Spleen (tissue), 11 donors: Measurements from ENCODE around the gene SORD. TPM values are rescaled to one million over a fixed set of nuclear protein-coding genes. Genes with fewer than 3 reads are reported as not detected.
"Not testable (repeated sequence)": the region's sequence is repeated elsewhere in the genome, so short reads cannot be mapped to it uniquely, and the experiment has no call there.

Experiments
- DNase-seq: peaks from one replicate; pipeline ENCODE4 v3.0.0-alpha.2; 2020
- H3K27ac ChIP-seq, 8 donors: fragments of 200-600 bp; sonication (generic) in 7 of 8; 1 replicate in 4 of 8; 2 replicates in 4 of 8; pipeline versions ENCODE4 v1.5.0 to v1.8.0; 2016 to 2021; ENCODE audit warnings: inconsistent platforms in 4 of 8, mild to moderate bottlenecking in 4 of 8, moderate library complexity in 1 of 8
- H3K27me3 ChIP-seq, 7 donors: fragments of 200-600 bp; sonication (generic) in 6 of 7; replicated peaks in 1 of 7; 1 replicate in 4 of 7; 2 replicates in 3 of 7; pipeline versions ENCODE4 v1.5.0 to v1.8.0; 2016 to 2021; ENCODE audit warnings: inconsistent platforms in 3 of 7, mild to moderate bottlenecking in 1 of 7
- H3K36me3 ChIP-seq, 6 donors: fragments of 200-600 bp; sonication (generic) in 5 of 6; 1 replicate in 4 of 6; 2 replicates in 2 of 6; pipeline versions ENCODE4 v1.5.0 to v1.8.0; 2016 to 2021; ENCODE audit warnings: inconsistent platforms in 2 of 6
- H3K4me1 ChIP-seq, 6 donors: fragments of 200-600 bp; sonication (generic) in 5 of 6; 1 replicate in 3 of 6; 2 replicates in 3 of 6; pipeline versions ENCODE4 v1.5.0 to v1.8.0; 2016 to 2021; ENCODE audit warnings: inconsistent platforms in 3 of 6
- H3K4me3 ChIP-seq, 8 donors: fragments of 200-600 bp; sonication (generic) in 7 of 8; 1 replicate in 4 of 8; 2 replicates in 4 of 8; pipeline versions ENCODE4 v1.5.0 to v1.8.0; 2016 to 2021; ENCODE audit warnings: inconsistent platforms in 4 of 8, mild to moderate bottlenecking in 4 of 8, moderate library complexity in 2 of 8
- H3K9me3 ChIP-seq, 8 donors: fragments of 200-600 bp; sonication (generic) in 7 of 8; 1 replicate in 4 of 8; 2 replicates in 4 of 8; pipeline versions ENCODE4 v1.5.0 to v1.8.0; 2016 to 2021; ENCODE audit warnings: inconsistent platforms in 4 of 8
- CTCF ChIP-seq, 11 experiments: fragments of 200-600 bp in 7 of 11; fragments of 450-650 bp in 4 of 11; sonication (generic) in 4 of 11; IDR thresholded peaks in 8 of 11; conservative IDR thresholded peaks in 3 of 11; 1 replicate in 7 of 11; 2 replicates in 4 of 11; pipeline versions ENCODE4 v1.4.0 to v1.8.0; 2016 to 2021; ENCODE audit warnings: antibody characterized with exemption in 11 of 11, inconsistent platforms in 4 of 11, mild to moderate bottlenecking in 1 of 11
- POLR2A ChIP-seq, 3 donors: fragments of 450-650 bp; IDR thresholded peaks; one replicate each; pipeline ENCODE4 v1.5.1; 2017; ENCODE audit warnings: antibody characterized with exemption in 3 of 3, mild to moderate bottlenecking in 1 of 3
- POLR2AphosphoS5 ChIP-seq, 3 donors: sonication (generic); formaldehyde crosslinking; IDR thresholded peaks; one replicate each; pipeline ENCODE4 v1.5.1; 2017; ENCODE audit warnings: antibody characterized with exemption in 3 of 3
- WGBS, 5 donors: extraction: QIAGEN DNeasy Blood & Tissue Kit in 3 of 5; methylation state at CpG; one replicate each; pipeline versions ENCODE4 v1.1.5 to v1.1.7; 2013 to 2018; 5-methylcytosine and 5-hydroxymethylcytosine counted together
- intact Hi-C: fragments of 100-400 bp; cut with DNase I; formaldehyde crosslinking; loops from one replicate; pipeline ENCODE4 v1.15.0; 2023; ENCODE audit warnings: low total_unique reads
- polyA plus RNA-seq, 3 donors: library from polyadenylated mRNA; stranded (reverse); fragments of 200-250 nt; gene quantifications; one replicate each; pipeline ENCODE4 v1.2.1, GENCODE V29; 2013
- total RNA-seq, 7 donors: library from RNA; depleted of rRNA in 3 of 7; stranded (reverse); fragments of >200 nt in 3 of 7; fragmentation: NEBNext Ultra II Directional in 4 of 7; extraction: Animal tissue kit (Norgen Biotek cat#: 25700) in 4 of 7; gene quantifications; one replicate each; pipeline versions ENCODE4 v1.1.0 to v1.2.1, GENCODE V29; 2016 to 2021
- donor health status: healthy with polysubstance abuse.
- donor health status: DM: no; HTN: no; CAD: no; lungs with moderate emphysema.
- donor health status: DM: no; HTN: no; CAD: no.
- donor health status: Bipolar disorder and iron deficiency.
- donor health status: healthy.
- donor health status: DM: no; HTN: no; CAD: no.
- donor health status: DM: yes; HTN: yes; CAD: no.

The SORD gene
- total and polyA plus RNA-seq, 10 donors, result 2.6 to 12.5 (median 7.7) TPM

GRCh38 chr15:45036812-45037781, 14.1 kb downstream of the SORD start:
- intact Hi-C loops, H3K36me3 ChIP-seq, H3K27me3 ChIP-seq, H3K9me3 ChIP-seq, H3K27ac ChIP-seq, H3K4me3 ChIP-seq: not testable (repeated sequence)
- peak; percentile 63 to 91 (median 87) for TF ChIP-seq CTCF (IDR thresholded peaks at IDR 0.05 in 8 of 11, conservative IDR thresholded peaks at IDR 0.05 in 3 of 11)
- H3K4me1 ChIP-seq, result peaks cover 0 to 34% (median 10%) of the 10 kb centered on the region in 6 donors
- WGBS, 5 donors, result 38 to 50% (median 48%) methylated on average over 6 of the region's 6 CpGs
- peak; percentile 93 for DNase-seq

- no peak for DNase-seq
- 65 to 77% (median 65%) methylated on average over 4 of the region's 4 CpGs for WGBS, 5 donors
- H3K27me3 ChIP-seq, result no peaks in the 10 kb centered on the region
- H3K36me3 ChIP-seq, result no peaks in the 10 kb centered on the region
- intact Hi-C loops, result no loop called here
- H3K4me3 ChIP-seq, result no peak overlapping the region
- peaks cover 0 to 34% (median 10%) of the 10 kb centered on the region in 6 donors for H3K4me1 ChIP-seq
- TF ChIP-seq POLR2AphosphoS5 (IDR thresholded peaks at IDR 0.05), result no peak
- TF ChIP-seq POLR2A (IDR thresholded peaks at IDR 0.05), result no peak
- no peak for TF ChIP-seq CTCF (IDR thresholded peaks at IDR 0.05 in 8 of 11, conservative IDR thresholded peaks at IDR 0.05 in 3 of 11)
- H3K9me3 ChIP-seq, result no peaks in the 10 kb centered on the region
- H3K27ac ChIP-seq, result no peak overlapping the region
These were observed 14.9 kb downstream of the SORD start for GRCh38 chr15:45037936-45038335.

GRCh38 chr15:45040396-45040795, 17.4 kb downstream of the SORD start:
- H3K27ac ChIP-seq, H3K36me3 ChIP-seq, H3K4me3 ChIP-seq, DNase-seq, intact Hi-C loops, H3K9me3 ChIP-seq, H3K27me3 ChIP-seq: not testable (repeated sequence)
- WGBS, 5 donors, result 87 to 96% (median 90%) methylated on average over 1 of the region's 1 CpG
- peaks cover 0 to 38% (median 12%) of the 10 kb centered on the region in 6 donors for H3K4me1 ChIP-seq

GRCh38 chr15:45041538-45041937, 18.5 kb downstream of the SORD start:
- H3K27me3 ChIP-seq, H3K27ac ChIP-seq, intact Hi-C loops, H3K4me3 ChIP-seq, DNase-seq, H3K9me3 ChIP-seq, H3K36me3 ChIP-seq: not testable (repeated sequence)
- WGBS, 5 donors, result 74 to 86% (median 84%) methylated on average over 5 of the region's 5 CpGs
- peaks cover 0 to 37% (median 11%) of the 10 kb centered on the region in 6 donors for H3K4me1 ChIP-seq

- DNase-seq, H3K36me3 ChIP-seq, intact Hi-C loops, H3K9me3 ChIP-seq, H3K27me3 ChIP-seq, H3K27ac ChIP-seq, H3K4me3 ChIP-seq: not testable (repeated sequence)
- WGBS, 5 donors, result 93 to 100% (median 100%) methylated on average over 1 to 2 of the region's 2 CpGs
- peaks cover 0 to 26% (median 2%) of the 10 kb centered on the region in 6 donors for H3K4me1 ChIP-seq
These were observed 19.9 kb downstream of the SORD start for GRCh38 chr15:45042859-45043258.

- 91 to 100% (median 100%) methylated on average over 1 of the region's 1 CpG; no CpG with 5 or more reads in 2 of the 5 donors for whole genome bisulfite sequencing, 5 donors
- intact Hi-C loops, H3K9me3 ChIP-seq, H3K36me3 ChIP-seq, DNase-seq, H3K27ac ChIP-seq, H3K4me3 ChIP-seq, H3K27me3 ChIP-seq: not testable (repeated sequence)
- H3K4me1 ChIP-seq, result peaks cover 0 to 29% (median 9%) of the 10 kb centered on the region in 6 donors
These were observed 21.3 kb downstream of the SORD start for GRCh38 chr15:45044270-45044669.

GRCh38 chr15:45048449-45048793, 25.4 kb downstream of the SORD start:
- Histone ChIP-seq H3K4me3 (peak overlapping the region in 1 of 8 donors; percentile 53), H3K9me3 (peaks cover 0 to 15% (median 10%) of the 10 kb centered on the region in 8 donors), H3K4me1 (peaks cover 0 to 37% (median 9%) of the 10 kb centered on the region in 6 donors), H3K27ac (peak overlapping the region; percentile 57 to 91 (median 87))
- intact Hi-C loops, DNase-seq, H3K36me3 ChIP-seq, H3K27me3 ChIP-seq: not testable (repeated sequence)
- 57 to 70% (median 63%) methylated on average over 4 of the region's 4 CpGs for WGBS, 5 donors
